Measurements from ENCODE around the gene TMED5. TPM values are rescaled to one million over a fixed set of nuclear protein-coding genes. Genes with fewer than 3 reads are reported as not detected.

TMED5 gene
- total RNA-seq, 1 donor from 2014 or later: 33.6 TPM

DNA sequence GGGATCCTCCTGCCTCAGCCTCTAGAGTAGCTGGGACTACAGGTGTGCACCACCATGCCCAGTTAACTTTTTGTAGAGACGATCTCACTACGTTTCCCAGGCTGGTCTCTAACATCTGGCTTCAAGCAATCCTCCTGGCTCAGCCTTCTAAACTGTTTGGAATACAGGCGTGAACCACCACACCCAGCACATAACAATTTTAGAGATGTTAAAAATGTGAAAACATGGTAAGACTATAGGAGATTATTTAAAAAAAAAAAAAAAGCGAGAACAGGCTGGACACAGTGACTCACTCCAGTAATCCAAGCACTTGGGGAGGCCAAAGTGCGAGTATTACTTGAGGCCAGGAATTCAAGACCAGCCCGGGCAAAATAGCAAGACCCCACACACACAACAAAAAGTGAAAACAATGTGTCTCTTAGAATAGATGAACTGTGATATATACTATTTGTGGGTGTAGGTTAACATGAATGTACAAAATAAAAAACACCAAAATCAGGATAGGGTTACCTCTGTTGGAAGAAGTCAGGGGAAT, 19.9 kb upstream of the TMED5 start:
- Mint-ChIP-seq H3K27me3 (ENCODE audit: low read depth) (no peaks in the 10 kb centered on the region), H3K4me3 (ENCODE audit: unreplicated experiment) (no peak overlapping the region), H3K4me1 (ENCODE audit: low read depth) (peaks cover 9% of the 10 kb centered on the region), H3K27ac (ENCODE audit: unreplicated experiment) (no peak overlapping the region), H3K9me3 (ENCODE audit: low read depth) (peaks cover 3% of the 10 kb centered on the region), H3K36me3 (ENCODE audit: low read depth) (peaks cover 2% of the 10 kb centered on the region)
- TF ChIP-seq, protein P1, sequence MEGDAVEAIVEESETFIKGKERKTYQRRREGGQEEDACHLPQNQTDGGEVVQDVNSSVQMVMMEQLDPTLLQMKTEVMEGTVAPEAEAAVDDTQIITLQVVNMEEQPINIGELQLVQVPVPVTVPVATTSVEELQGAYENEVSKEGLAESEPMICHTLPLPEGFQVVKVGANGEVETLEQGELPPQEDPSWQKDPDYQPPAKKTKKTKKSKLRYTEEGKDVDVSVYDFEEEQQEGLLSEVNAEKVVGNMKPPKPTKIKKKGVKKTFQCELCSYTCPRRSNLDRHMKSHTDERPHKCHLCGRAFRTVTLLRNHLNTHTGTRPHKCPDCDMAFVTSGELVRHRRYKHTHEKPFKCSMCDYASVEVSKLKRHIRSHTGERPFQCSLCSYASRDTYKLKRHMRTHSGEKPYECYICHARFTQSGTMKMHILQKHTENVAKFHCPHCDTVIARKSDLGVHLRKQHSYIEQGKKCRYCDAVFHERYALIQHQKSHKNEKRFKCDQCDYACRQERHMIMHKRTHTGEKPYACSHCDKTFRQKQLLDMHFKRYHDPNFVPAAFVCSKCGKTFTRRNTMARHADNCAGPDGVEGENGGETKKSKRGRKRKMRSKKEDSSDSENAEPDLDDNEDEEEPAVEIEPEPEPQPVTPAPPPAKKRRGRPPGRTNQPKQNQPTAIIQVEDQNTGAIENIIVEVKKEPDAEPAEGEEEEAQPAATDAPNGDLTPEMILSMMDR (IDR thresholded peaks at IDR 0.05): no peak
- no peak for DNase-seq (ENCODE audit: low spot score)

DNA sequence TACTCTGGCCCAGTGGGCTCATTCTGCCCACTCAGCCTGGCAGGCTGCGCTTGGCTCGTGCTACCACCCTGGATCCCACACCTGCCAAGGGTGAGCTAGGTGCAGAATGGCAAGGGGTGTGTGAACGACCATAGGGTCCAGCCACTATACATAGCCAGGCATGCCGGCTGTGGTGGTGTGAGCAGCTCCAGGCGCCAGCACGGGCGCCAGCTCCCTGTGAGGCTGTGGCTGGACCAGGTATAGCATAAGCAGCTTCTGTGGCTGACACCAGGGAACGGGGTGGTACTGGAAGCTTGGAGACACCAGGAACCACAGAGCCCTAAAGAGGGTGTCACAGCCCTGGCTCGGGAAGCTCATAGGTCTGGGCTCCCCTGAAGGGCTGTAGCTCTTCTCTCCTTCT, 18.9 kb upstream of the TMED5 start:
- Mint-ChIP-seq H3K27ac (ENCODE audit: unreplicated experiment) (no peak overlapping the region), H3K9me3 (ENCODE audit: low read depth) (peaks cover 3% of the 10 kb centered on the region), H3K4me1 (ENCODE audit: low read depth) (peaks cover 9% of the 10 kb centered on the region), H3K27me3 (ENCODE audit: low read depth) (no peaks in the 10 kb centered on the region), H3K4me3 (ENCODE audit: unreplicated experiment) (no peak overlapping the region), H3K36me3 (ENCODE audit: low read depth) (peaks cover 2% of the 10 kb centered on the region)
- TF ChIP-seq, protein P1 (IDR thresholded peaks at IDR 0.05): no peak
- DNase-seq (ENCODE audit: low spot score): no peak

DNA sequence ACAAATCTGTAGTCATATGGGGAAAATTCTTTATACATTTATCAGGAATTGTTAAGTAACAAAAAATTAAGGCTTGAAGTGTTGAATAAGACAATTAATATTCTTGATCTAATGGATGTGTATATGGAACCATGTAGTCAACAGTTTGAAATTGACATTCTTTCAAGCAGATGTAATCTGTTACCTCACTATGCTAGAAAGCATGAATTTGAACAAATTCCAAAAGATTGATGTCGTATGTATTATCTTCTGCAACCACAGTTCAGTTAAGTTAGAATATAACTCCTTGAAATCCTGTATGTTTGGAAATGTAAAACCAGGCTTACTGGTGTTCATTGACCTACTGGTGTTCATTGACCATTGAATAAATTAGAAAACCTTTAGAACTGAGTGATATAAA, 16.4 kb upstream of the TMED5 start:
- TF ChIP-seq, protein P1 (IDR thresholded peaks at IDR 0.05): no peak
- Mint-ChIP-seq H3K27ac (ENCODE audit: unreplicated experiment) (no peak overlapping the region), H3K4me1 (ENCODE audit: low read depth) (peaks cover 9% of the 10 kb centered on the region), H3K36me3 (ENCODE audit: low read depth) (peaks cover 2% of the 10 kb centered on the region), H3K9me3 (ENCODE audit: low read depth) (peaks cover 3% of the 10 kb centered on the region), H3K4me3 (ENCODE audit: unreplicated experiment) (no peak overlapping the region), H3K27me3 (ENCODE audit: low read depth) (no peaks in the 10 kb centered on the region)
- DNase-seq (ENCODE audit: low spot score): no peak

DNA sequence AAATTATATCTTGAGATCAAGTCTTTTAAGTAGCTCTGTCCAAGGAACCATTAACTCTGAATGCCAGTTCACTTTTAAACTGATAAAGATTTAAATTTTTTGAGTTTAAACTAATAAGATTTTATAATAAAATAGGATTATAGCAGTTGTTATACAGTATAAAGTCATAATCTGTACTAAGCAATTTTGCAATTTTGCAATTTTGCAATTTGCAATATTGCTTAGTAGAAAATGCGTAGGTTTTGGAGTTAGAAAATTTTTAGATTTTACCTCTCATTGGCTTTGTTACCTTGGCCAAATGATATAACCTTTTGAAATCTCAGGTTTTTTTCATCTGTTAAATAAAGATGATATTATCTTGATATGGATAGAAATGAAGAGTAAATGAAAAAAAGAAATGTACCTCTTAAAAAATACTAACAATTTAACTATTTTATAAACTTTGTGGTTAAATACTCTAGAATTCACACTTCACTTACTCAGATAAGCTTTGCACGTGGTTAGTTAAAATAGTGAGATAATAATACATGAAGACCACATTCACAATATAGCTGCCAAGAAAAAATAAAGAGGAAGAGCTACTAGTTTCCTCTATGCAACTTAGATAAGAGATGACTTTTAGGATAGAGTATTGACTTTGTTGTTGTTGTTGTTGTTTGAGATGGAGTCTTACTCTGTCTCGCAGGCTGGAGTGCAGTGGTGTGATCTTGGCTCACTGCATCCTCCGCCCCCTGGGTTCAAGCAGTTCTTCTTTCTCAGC, 14.2 kb upstream of the TMED5 start:
- H3K36me3 Mint-ChIP-seq (ENCODE audit: low read depth): peaks cover 2% of the 10 kb centered on the region
- peaks cover 9% of the 10 kb centered on the region for H3K4me1 Mint-ChIP-seq (ENCODE audit: low read depth)
- no peak overlapping the region for H3K4me3 Mint-ChIP-seq (ENCODE audit: unreplicated experiment)
- TF ChIP-seq, protein P1 (IDR thresholded peaks at IDR 0.05): no peak
- peaks cover 3% of the 10 kb centered on the region for H3K9me3 Mint-ChIP-seq (ENCODE audit: low read depth)
- H3K27ac Mint-ChIP-seq (ENCODE audit: unreplicated experiment): no peak overlapping the region
- H3K27me3 Mint-ChIP-seq (ENCODE audit: low read depth): no peaks in the 10 kb centered on the region
- no peak for DNase-seq (ENCODE audit: low spot score)

DNA sequence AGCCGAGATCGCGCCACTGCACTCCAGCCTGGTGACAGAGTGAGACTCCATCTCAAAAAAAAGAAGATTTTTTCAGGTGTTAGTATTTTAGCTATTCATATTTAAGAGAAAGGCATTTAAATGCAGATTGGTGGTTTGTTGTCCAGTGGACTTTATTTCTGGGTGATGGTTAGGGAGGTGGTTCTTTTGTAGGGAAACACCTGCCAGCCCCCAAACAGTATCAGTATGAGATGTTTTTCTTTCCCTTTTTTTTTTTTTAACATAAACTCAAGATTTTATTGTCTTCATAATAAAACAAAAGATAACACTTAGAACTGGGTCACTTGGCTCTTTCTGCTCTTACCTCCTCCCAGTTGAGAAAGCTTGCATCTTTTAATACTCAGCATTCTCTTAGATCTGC, 10.2 kb upstream of the TMED5 start:
- TF ChIP-seq, protein P1 (IDR thresholded peaks at IDR 0.05): no peak
- no peak overlapping the region for H3K27ac Mint-ChIP-seq (ENCODE audit: unreplicated experiment)

More for the DNA sequence above, 10.2 kb upstream of the TMED5 start:
- H3K4me3 Mint-ChIP-seq (ENCODE audit: unreplicated experiment): no peak overlapping the region
- H3K4me1 Mint-ChIP-seq (ENCODE audit: low read depth): no peaks in the 10 kb centered on the region
- H3K27me3 Mint-ChIP-seq (ENCODE audit: low read depth): no peaks in the 10 kb centered on the region
- H3K36me3 Mint-ChIP-seq (ENCODE audit: low read depth): peaks cover 1% of the 10 kb centered on the region
- DNase-seq (ENCODE audit: low spot score): no peak
- no peaks in the 10 kb centered on the region for H3K9me3 Mint-ChIP-seq (ENCODE audit: low read depth)

Data from chondrocyte (in vitro differentiated cells).